ENCODE measurements around the gene TEP1. TPM values are rescaled to one million over a fixed set of nuclear protein-coding genes. Genes with fewer than 3 reads are reported as not detected.

Gene TEP1
- polyA plus RNA-seq, 12 donors = 12.3 to 23.8 (median 18.8) TPM; not detected in 1

GRCh38 chr14:20434701-20435581 is 21.6 kb upstream of the TEP1 start:
- no peak for DNase-seq

- DNase-seq = no peak
These were observed 16.7 kb upstream of the TEP1 start for GRCh38 chr14:20429801-20430669.

- DNase-seq = no peak
These were observed 15.5 kb upstream of the TEP1 start for GRCh38 chr14:20428802-20429201.

- DNase-seq = no peak
These were observed 14.7 kb upstream of the TEP1 start for GRCh38 chr14:20428010-20428365.

- DNase-seq = no peak
These were observed 14.1 kb upstream of the TEP1 start for GRCh38 chr14:20427231-20428009.

GRCh38 chr14:20424851-20425250 is 11.6 kb upstream of the TEP1 start:
- DNase-seq = no peak

GRCh38 chr14:20422886-20423285 is 9.6 kb upstream of the TEP1 start:
- no peak for DNase-seq

GRCh38 chr14:20421267-20421666 is 8.0 kb upstream of the TEP1 start:
- no peak for DNase-seq

GRCh38 chr14:20419419-20419818 is 6.1 kb upstream of the TEP1 start:
- DNase-seq = no peak

GRCh38 chr14:20418501-20418909 is 5.2 kb upstream of the TEP1 start:
- DNase-seq = no peak

GRCh38 chr14:20417250-20418186 is 4.2 kb upstream of the TEP1 start:
- DNase-seq = no peak

GRCh38 chr14:20416223-20416622 is 2.9 kb upstream of the TEP1 start:
- no peak for DNase-seq

GRCh38 chr14:20415782-20416206 is 2.5 kb upstream of the TEP1 start:
- DNase-seq = no peak

GRCh38 chr14:20413744-20414082 is 412 bp upstream of the TEP1 start:
- DNase-seq = no peak

- DNase-seq = no peak
These were observed 890 bp downstream of the TEP1 start for GRCh38 chr14:20412411-20412810.

- DNase-seq = no peak
These were observed 4.1 kb downstream of the TEP1 start for GRCh38 chr14:20409226-20409625.

- DNase-seq = no peak
These were observed 9.8 kb downstream of the TEP1 start for GRCh38 chr14:20403521-20403920.

GRCh38 chr14:20400965-20401593 is 12.2 kb downstream of the TEP1 start:
- no peak for DNase-seq

GRCh38 chr14:20400589-20400964 is 12.7 kb downstream of the TEP1 start:
- no peak for DNase-seq

- no peak for DNase-seq
These were observed 15.8 kb downstream of the TEP1 start for GRCh38 chr14:20397511-20397910.

GRCh38 chr14:20391505-20391904 is 21.8 kb downstream of the TEP1 start:
- DNase-seq = no peak
